HFF-Myc (cell line): ENCODE measurements around the gene STMND1.
"Not testable (repeated sequence)": the region's sequence is repeated elsewhere in the genome, so short reads cannot be mapped to it uniquely, and the experiment has no call there.

Source experiments
- DNase-seq: peaks from one replicate; pipeline ENCODE4 v3.0.0-alpha.2; 2011; ENCODE audit warnings: low read depth; ENCODE audit errors: extremely low read depth
- H3K4me3 ChIP-seq: replicated peaks from 2 replicates; pipeline ENCODE4 v1.5.1; 2011; ENCODE audit warnings: low read depth, mild to moderate bottlenecking, control low read depth, low read length
- CTCF ChIP-seq: IDR thresholded peaks from 2 replicates; pipeline ENCODE4 v1.5.1; 2012; ENCODE audit warnings: mild to moderate bottlenecking, low read depth, low read length, control low read depth; ENCODE audit errors: missing control alignments

The STMND1 gene

GRCh38 chr6:17061097-17061496 is 40.8 kb upstream of the STMND1 start:
- H3K4me3 ChIP-seq, result no peak overlapping the region
- no peak for DNase-seq
- TF ChIP-seq CTCF, result no peak

GRCh38 chr6:17062871-17063440 is 38.9 kb upstream of the STMND1 start:
- no peak for DNase-seq
- no peak overlapping the region for H3K4me3 ChIP-seq
- no peak for TF ChIP-seq CTCF

GRCh38 chr6:17064975-17065374 is 36.9 kb upstream of the STMND1 start:
- no peak overlapping the region for H3K4me3 ChIP-seq
- no peak for DNase-seq
- TF ChIP-seq CTCF, result no peak

- no peak overlapping the region for H3K4me3 ChIP-seq
- no peak for DNase-seq
- no peak for TF ChIP-seq CTCF
These were observed 35.2 kb upstream of the STMND1 start for GRCh38 chr6:17066610-17067009.

- DNase-seq, H3K4me3 ChIP-seq: not testable (repeated sequence)
These were observed 32.9 kb upstream of the STMND1 start for GRCh38 chr6:17068972-17069371.

- H3K4me3 ChIP-seq, DNase-seq: not testable (repeated sequence)
These were observed 31.4 kb upstream of the STMND1 start for GRCh38 chr6:17070400-17070799.

GRCh38 chr6:17073596-17073995 is 28.3 kb upstream of the STMND1 start:
- not testable (repeated sequence) for DNase-seq, H3K4me3 ChIP-seq

GRCh38 chr6:17081273-17081672 is 20.6 kb upstream of the STMND1 start:
- H3K4me3 ChIP-seq, result no peak overlapping the region
- DNase-seq, result no peak
- TF ChIP-seq CTCF, result no peak
